ENCODE results near the gene CDC42BPA. TPM values are rescaled to one million over a fixed set of nuclear protein-coding genes. Genes with fewer than 3 reads are reported as not detected.

Gene CDC42BPA
- total RNA-seq, 3 donors from 2014 or later = 39.8 to 54.7 (median 46.7) TPM

GRCh38 chr1:227131193-227131592 is 187.1 kb downstream of the CDC42BPA start:
- Histone ChIP-seq H3K4me1 (no peaks in the 10 kb centered on the region), H3K4me3 (no peak overlapping the region), H3K9me3 (no peaks in the 10 kb centered on the region), H3K27ac (no peak overlapping the region), H3K27me3 (no peaks in the 10 kb centered on the region), H3K36me3 (no peaks in the 10 kb centered on the region)
- no peak for DNase-seq (ENCODE audit: low spot score in 2 of 2)
- intact Hi-C loops (cut with DNase I; ENCODE audit: low total_unique reads) = no loop called here
- TF ChIP-seq POLR2A (IDR thresholded peaks at IDR 0.05) = no peak
- TF ChIP-seq CTCF (IDR thresholded peaks at IDR 0.05) = peak in 2 of 3 donors; percentile 12 to 36

- Histone ChIP-seq H3K27ac (no peak overlapping the region), H3K9me3 (no peaks in the 10 kb centered on the region), H3K4me3 (no peak overlapping the region), H3K36me3 (no peaks in the 10 kb centered on the region), H3K27me3 (no peaks in the 10 kb centered on the region), H3K4me1 (no peaks in the 10 kb centered on the region)
- intact Hi-C loops (cut with DNase I; ENCODE audit: low total_unique reads) = loop anchor here (10.0 kb wide), 1 partner anchor 1167 kb away; no protein-coding TSS in a partner anchor
- no peak for DNase-seq (ENCODE audit: low spot score in 2 of 2)
- TF ChIP-seq POLR2A (IDR thresholded peaks at IDR 0.05) = no peak
- no peak for TF ChIP-seq POLR2AphosphoS5 (IDR thresholded peaks at IDR 0.05)
- TF ChIP-seq CTCF (IDR thresholded peaks at IDR 0.05) = no peak
These were observed 190.4 kb downstream of the CDC42BPA start for GRCh38 chr1:227127891-227128290.

GRCh38 chr1:227125929-227126545 is 192.3 kb downstream of the CDC42BPA start:
- no peaks in the 10 kb centered on the region for H3K9me3 ChIP-seq
- TF ChIP-seq POLR2A (IDR thresholded peaks at IDR 0.05) = no peak
- no peak for TF ChIP-seq POLR2AphosphoS5 (IDR thresholded peaks at IDR 0.05)
- no peak for TF ChIP-seq CTCF (IDR thresholded peaks at IDR 0.05)
- no peak for DNase-seq (ENCODE audit: low spot score in 2 of 2)
- no peaks in the 10 kb centered on the region for H3K36me3 ChIP-seq
- no peaks in the 10 kb centered on the region for H3K27me3 ChIP-seq
- intact Hi-C loops (cut with DNase I; ENCODE audit: low total_unique reads) = loop anchor here (10.0 kb wide), 1 partner anchor 1169 kb away; no protein-coding TSS in a partner anchor
- no peak overlapping the region for H3K27ac ChIP-seq
- no peaks in the 10 kb centered on the region for H3K4me1 ChIP-seq
- no peak overlapping the region for H3K4me3 ChIP-seq

- H3K4me1 ChIP-seq = no peaks in the 10 kb centered on the region
- H3K27ac ChIP-seq = no peak overlapping the region
- no peaks in the 10 kb centered on the region for H3K27me3 ChIP-seq
- intact Hi-C loops (cut with DNase I; ENCODE audit: low total_unique reads) = loop anchor here (10.0 kb wide), 1 partner anchor 1170 kb away; no protein-coding TSS in a partner anchor
- no peak for TF ChIP-seq POLR2AphosphoS5 (IDR thresholded peaks at IDR 0.05)
- TF ChIP-seq POLR2A (IDR thresholded peaks at IDR 0.05) = no peak
- no peak for TF ChIP-seq CTCF (IDR thresholded peaks at IDR 0.05)
- no peaks in the 10 kb centered on the region for H3K36me3 ChIP-seq
- H3K9me3 ChIP-seq = no peaks in the 10 kb centered on the region
- no peak for DNase-seq (ENCODE audit: low spot score in 2 of 2)
- H3K4me3 ChIP-seq = no peak overlapping the region
These were observed 193.8 kb downstream of the CDC42BPA start for GRCh38 chr1:227124473-227124872.

GRCh38 chr1:227120826-227121225 is 197.5 kb downstream of the CDC42BPA start:
- Histone ChIP-seq H3K27ac (no peak overlapping the region), H3K4me1 (no peaks in the 10 kb centered on the region), H3K4me3 (no peak overlapping the region), H3K9me3 (no peaks in the 10 kb centered on the region), H3K36me3 (no peaks in the 10 kb centered on the region), H3K27me3 (no peaks in the 10 kb centered on the region)
- DNase-seq (ENCODE audit: low spot score in 2 of 2) = no peak
- TF ChIP-seq CTCF (IDR thresholded peaks at IDR 0.05) (no peak), POLR2AphosphoS5 (IDR thresholded peaks at IDR 0.05) (no peak), POLR2A (IDR thresholded peaks at IDR 0.05) (no peak)
- intact Hi-C loops (cut with DNase I; ENCODE audit: low total_unique reads) = loop anchor here (10.0 kb wide), 1 partner anchor 1174 kb away; no protein-coding TSS in a partner anchor
